H1 (cell line): ENCODE measurements around the gene PLEKHN1. TPM values are rescaled to one million over a fixed set of nuclear protein-coding genes. Genes with fewer than 3 reads are reported as not detected.

Experiments used
- ATF2 ChIP-seq: IDR thresholded peaks from 2 replicates; pipeline ENCODE4 v1.6.1; 2012; ENCODE audit warnings: low read length, inconsistent platforms
- CHD7 ChIP-seq: fragments of 300-600 bp; sonication (generic); IDR thresholded peaks from 2 replicates; pipeline ENCODE4 v1.7.1; 2012; ENCODE audit warnings: low read length, moderate library complexity, mild to moderate bottlenecking, inconsistent platforms; ENCODE audit not compliant: insufficient replicate concordance
- E2F6 ChIP-seq: IDR thresholded peaks from 2 replicates; pipeline ENCODE4 v1.6.1; 2012; ENCODE audit warnings: inconsistent platforms
- MAX ChIP-seq: IDR thresholded peaks from 2 replicates; pipeline ENCODE4 v1.6.1; 2012; ENCODE audit warnings: inconsistent platforms
- SP2 ChIP-seq: IDR thresholded peaks from 2 replicates; pipeline ENCODE4 v1.6.1; 2012; ENCODE audit warnings: mild to moderate bottlenecking, low read length, inconsistent platforms
- TAF7 ChIP-seq: optimal IDR thresholded peaks from 2 replicates; pipeline ENCODE3; 2011; ENCODE audit warnings: low read depth, mild to moderate bottlenecking, inconsistent platforms, low read length, moderate library complexity, borderline replicate concordance
- polyA plus RNA-seq, 7 experiments: library from polyadenylated mRNA; depleted of rRNA in 3 of 7; stranded (reverse) in 5 of 7; unstranded in 2 of 7; fragments of >200 nt in 5 of 7; fragments of 200-250 nt in 2 of 7; gene quantifications; 1 replicate in 5 of 7; 2 replicates in 1 of 7; 4 replicates in 1 of 7; pipeline versions ENCODE4 v1.2.1 to v1.2.3, GENCODE V29; 2011 to 2013; ENCODE audit warnings: missing spikeins in 2 of 7, mixed read lengths in 2 of 7
- total RNA-seq: library from RNA; stranded (reverse); fragmentation: NEBNext Ultra II Directional; extraction: Animal tissue kit (Norgen Biotek cat#: 25700); gene quantifications from 2 replicates; pipeline ENCODE4 v1.2.1, GENCODE V29; 2021

PLEKHN1 gene
- total and polyA plus RNA-seq, 2 of the 8 experiments (the other 6 are each of a cell fraction or from before 2014, with no cell fraction given): 0.39 to 1.5 TPM

GRCh38 chr1:958823-959730, 7.2 kb upstream of the PLEKHN1 start, which contains the start of gene NOC2L (continued):
- TF ChIP-seq CHD7 (no peak), ATF2 (no peak), SP2 (no peak), MAX (peak; percentile 80), E2F6 (no peak), TAF7 (no peak)
